Activated CD4-positive, CD25-positive, alpha-beta regulatory T cell treated with anti-CD3 and anti-CD28 coated beads, Interleukin-2, amount 50 U/mL, for 16 hours (primary cell): ENCODE data around the gene SCYL1.
A peak's percentile ranks its signal among the peaks of the same experiment; 100 is the strongest.

ENCODE experiments used
- DNase-seq: peaks from one replicate; pipeline ENCODE4 v3.0.0-alpha.2; 2020; ENCODE audit warnings: low read depth, low spot score

Gene SCYL1

GRCh38 chr11:65569164-65569972 lies 44.5 kb downstream of the SCYL1 start:
- DNase-seq: peak; percentile 55

- DNase-seq: peak; percentile 95
These were observed 45.4 kb downstream of the SCYL1 start, which contains the start of gene ZNRD2 for GRCh38 chr11:65569973-65570918. Gene ZNRD2 (plus strand): TSS chr11:65570477. CDS start chr11:65570492, 15 bp downstream.

GRCh38 chr11:65571420-65571819 lies 46.5 kb downstream of the SCYL1 start:
- DNase-seq: no peak

- no peak for DNase-seq
These were observed 47.1 kb downstream of the SCYL1 start for GRCh38 chr11:65571940-65572339.

- peak; percentile 78 for DNase-seq
These were observed 47.6 kb downstream of the SCYL1 start, which contains the start of gene FAM89B for GRCh38 chr11:65572356-65573051. Gene FAM89B (plus strand): TSS chr11:65572538. CDS start chr11:65572670, 132 bp downstream.

GRCh38 chr11:65573391-65574079 lies 48.7 kb downstream of the SCYL1 start:
- DNase-seq: no peak

- peak; percentile 63 for DNase-seq
These were observed 49.4 kb downstream of the SCYL1 start for GRCh38 chr11:65574109-65574810.

- no peak for DNase-seq
These were observed 50.1 kb downstream of the SCYL1 start for GRCh38 chr11:65574811-65575567.

GRCh38 chr11:65575568-65576231 lies 50.8 kb downstream of the SCYL1 start, which contains the start of gene EHBP1L1:
Gene EHBP1L1 (plus strand): TSS chr11:65576053. CDS start chr11:65576303, 250 bp downstream.
- DNase-seq: peak; percentile 48

GRCh38 chr11:65576232-65576866 lies 51.5 kb downstream of the SCYL1 start:
- DNase-seq: no peak

GRCh38 chr11:65576867-65577755 lies 52.2 kb downstream of the SCYL1 start:
- no peak for DNase-seq

GRCh38 chr11:65577756-65578109 lies 52.9 kb downstream of the SCYL1 start:
- DNase-seq: no peak

- no peak for DNase-seq
These were observed 53.3 kb downstream of the SCYL1 start for GRCh38 chr11:65578134-65578533.

- DNase-seq: no peak
These were observed 53.8 kb downstream of the SCYL1 start for GRCh38 chr11:65578667-65579066.

- DNase-seq: no peak
These were observed 54.4 kb downstream of the SCYL1 start for GRCh38 chr11:65579291-65579690.

GRCh38 chr11:65580031-65580692 lies 55.3 kb downstream of the SCYL1 start:
- no peak for DNase-seq

GRCh38 chr11:65580756-65581155 lies 55.9 kb downstream of the SCYL1 start:
- DNase-seq: no peak
